Measurements from ENCODE around the gene CHRNA4.

The CHRNA4 gene

DNA sequence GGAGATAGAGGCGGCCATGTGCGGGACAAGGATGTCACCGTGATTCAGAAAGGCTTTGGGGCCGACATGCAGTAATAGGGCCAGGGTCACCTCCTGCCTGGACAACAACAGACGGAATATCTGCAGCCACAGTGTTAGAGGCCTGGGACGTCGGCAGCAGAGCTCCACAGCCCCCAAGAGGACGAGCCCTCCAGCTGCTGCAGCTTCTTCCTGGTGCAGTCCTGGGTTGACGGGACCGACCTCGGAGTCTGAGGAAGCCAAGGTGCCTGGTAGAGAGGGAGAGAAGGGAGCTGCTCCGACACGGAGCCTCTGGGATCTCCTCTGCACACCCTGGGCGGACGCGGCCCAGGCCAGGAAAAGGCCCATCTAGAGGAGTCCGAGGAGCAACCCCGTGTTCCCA is 23.2 kb upstream of the CHRNA4 start:
- H2BK5ac ChIP-seq (ENCODE audit: low read length) = no peak overlapping the region

DNA sequence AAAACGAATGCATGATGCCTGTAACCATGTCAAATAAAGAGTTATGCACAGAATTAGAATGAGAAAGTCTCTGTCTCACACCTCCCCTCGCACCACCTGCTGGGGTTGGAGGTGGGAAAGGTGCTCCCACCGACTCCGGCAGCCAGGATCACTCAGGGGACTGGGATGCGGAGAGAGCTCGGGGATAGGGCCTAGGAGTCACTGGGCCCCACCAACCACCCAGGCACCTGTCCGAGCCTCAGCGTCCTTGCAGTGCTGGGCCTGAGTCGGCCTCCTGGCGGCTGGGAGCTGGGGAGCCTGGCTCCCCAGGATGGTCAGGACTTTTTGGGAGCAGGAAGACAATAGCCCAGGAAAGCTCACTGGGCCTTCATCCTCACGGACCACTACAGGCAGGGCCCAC is 22.4 kb upstream of the CHRNA4 start:
- H3K9me3 ChIP-seq (replicated peaks in 1 of 2; ENCODE audit: control insufficient read depth in 2 of 2, insufficient read depth in 1 of 2, low read depth in 1 of 2, low read length in 2 of 2) = peaks cover 15 to 21% of the 10 kb centered on the region in 2 donors
- peaks cover 4 to 21% of the 10 kb centered on the region in 2 donors for H3K4me1 ChIP-seq (ENCODE audit: control insufficient read depth in 2 of 2, insufficient read depth in 1 of 2, low read depth in 1 of 2, low read length in 2 of 2)
- no peak overlapping the region for H2BK5ac ChIP-seq (ENCODE audit: low read length)
- H3K9ac ChIP-seq (ENCODE audit: low read depth, low read length, poor library complexity) = no peak overlapping the region
- H3K14ac ChIP-seq (ENCODE audit: low read length) = no peak overlapping the region
- H2AFZ ChIP-seq (ENCODE audit: low read length) = no peak overlapping the region
- H2BK15ac ChIP-seq (ENCODE audit: low read length) = no peak overlapping the region
- no peak overlapping the region for H3K23ac ChIP-seq (ENCODE audit: low read depth, low read length, poor library complexity)
- no peak overlapping the region for H3K4me3 ChIP-seq (ENCODE audit: low read length in 2 of 2)
- H2BK120ac ChIP-seq (ENCODE audit: low read depth, low read length) = no peak overlapping the region
- peaks cover 0 to 6% (median 4%) of the 10 kb centered on the region in 3 experiments for H3K27me3 ChIP-seq (ENCODE audit: control insufficient read depth in 3 of 3, insufficient read depth in 3 of 3, low read depth in 1 of 3, low read length in 3 of 3)
- H3K27ac ChIP-seq (replicated peaks; ENCODE audit: low read length) = no peak overlapping the region
- H3K4ac ChIP-seq (ENCODE audit: low read length) = no peak overlapping the region
- peaks cover 6% of the 10 kb centered on the region for H3K79me1 ChIP-seq (ENCODE audit: low read depth, low read length)
- H4K91ac ChIP-seq (ENCODE audit: low read depth, low read length, poor library complexity) = no peak overlapping the region
- no peak overlapping the region for H3K4me2 ChIP-seq (ENCODE audit: insufficient read depth, low read length, poor library complexity, severe bottlenecking)
- no peak overlapping the region for H4K8ac ChIP-seq (ENCODE audit: low read depth, low read length)
- no CpG with 5 or more reads among the region's 11 CpGs for WGBS, 2 donors (ENCODE audit: extremely low coverage in 2 of 2, insufficient read length in 2 of 2, insufficient replicate concordance in 1 of 2)
- no peak overlapping the region for H3K18ac ChIP-seq (ENCODE audit: low read length)
- no peak for DNase-seq (ENCODE audit: low spot score)
- H3K36me3 ChIP-seq (replicated peaks in 1 of 2; ENCODE audit: control insufficient read depth in 2 of 2, insufficient read depth in 2 of 2, low read length in 2 of 2) = peaks cover 0 to 3% of the 10 kb centered on the region in 2 donors
- H2AK5ac ChIP-seq (ENCODE audit: low read depth, low read length) = peak overlapping the region; percentile 67
- no peak overlapping the region for H2BK12ac ChIP-seq (ENCODE audit: low read length)

More for the DNA sequence above, 23.2 kb upstream of the CHRNA4 start:
- H2AFZ ChIP-seq (ENCODE audit: low read length) = no peak overlapping the region
- no peak overlapping the region for H2BK120ac ChIP-seq (ENCODE audit: low read depth, low read length)
- no peak overlapping the region for H2BK12ac ChIP-seq (ENCODE audit: low read length)
- no peak overlapping the region for H3K4ac ChIP-seq (ENCODE audit: low read length)
- no peak for DNase-seq (ENCODE audit: low spot score)
- no peak overlapping the region for H3K18ac ChIP-seq (ENCODE audit: low read length)
- H3K79me1 ChIP-seq (ENCODE audit: low read depth, low read length) = peaks cover 4% of the 10 kb centered on the region
- H2BK15ac ChIP-seq (ENCODE audit: low read length) = no peak overlapping the region
- H4K8ac ChIP-seq (ENCODE audit: low read depth, low read length) = no peak overlapping the region
- peak overlapping the region; percentile 77 for H3K23ac ChIP-seq (ENCODE audit: low read depth, low read length, poor library complexity)
- peaks cover 4 to 13% of the 10 kb centered on the region in 2 donors for H3K4me1 ChIP-seq (ENCODE audit: control insufficient read depth in 2 of 2, insufficient read depth in 1 of 2, low read depth in 1 of 2, low read length in 2 of 2)
- H2AK5ac ChIP-seq (ENCODE audit: low read depth, low read length) = no peak overlapping the region
- peaks cover 0 to 3% of the 10 kb centered on the region in 2 donors for H3K36me3 ChIP-seq (replicated peaks in 1 of 2; ENCODE audit: control insufficient read depth in 2 of 2, insufficient read depth in 2 of 2, low read length in 2 of 2)
- H3K4me3 ChIP-seq (ENCODE audit: low read length in 2 of 2) = no peak overlapping the region
- peaks cover 0 to 6% (median 4%) of the 10 kb centered on the region in 3 experiments for H3K27me3 ChIP-seq (ENCODE audit: control insufficient read depth in 3 of 3, insufficient read depth in 3 of 3, low read depth in 1 of 3, low read length in 3 of 3)
- peaks cover 15 to 21% of the 10 kb centered on the region in 2 donors for H3K9me3 ChIP-seq (replicated peaks in 1 of 2; ENCODE audit: control insufficient read depth in 2 of 2, insufficient read depth in 1 of 2, low read depth in 1 of 2, low read length in 2 of 2)
- no peak overlapping the region for H4K91ac ChIP-seq (ENCODE audit: low read depth, low read length, poor library complexity)
- H3K9ac ChIP-seq (ENCODE audit: low read depth, low read length, poor library complexity) = no peak overlapping the region
- no peak overlapping the region for H3K14ac ChIP-seq (ENCODE audit: low read length)
- no peak overlapping the region for H3K27ac ChIP-seq (replicated peaks; ENCODE audit: low read length)
- H3K4me2 ChIP-seq (ENCODE audit: insufficient read depth, low read length, poor library complexity, severe bottlenecking) = no peak overlapping the region
- no CpG with 5 or more reads among the region's 18 CpGs for WGBS, 2 donors (ENCODE audit: extremely low coverage in 2 of 2, insufficient read length in 2 of 2, insufficient replicate concordance in 1 of 2)

DNA sequence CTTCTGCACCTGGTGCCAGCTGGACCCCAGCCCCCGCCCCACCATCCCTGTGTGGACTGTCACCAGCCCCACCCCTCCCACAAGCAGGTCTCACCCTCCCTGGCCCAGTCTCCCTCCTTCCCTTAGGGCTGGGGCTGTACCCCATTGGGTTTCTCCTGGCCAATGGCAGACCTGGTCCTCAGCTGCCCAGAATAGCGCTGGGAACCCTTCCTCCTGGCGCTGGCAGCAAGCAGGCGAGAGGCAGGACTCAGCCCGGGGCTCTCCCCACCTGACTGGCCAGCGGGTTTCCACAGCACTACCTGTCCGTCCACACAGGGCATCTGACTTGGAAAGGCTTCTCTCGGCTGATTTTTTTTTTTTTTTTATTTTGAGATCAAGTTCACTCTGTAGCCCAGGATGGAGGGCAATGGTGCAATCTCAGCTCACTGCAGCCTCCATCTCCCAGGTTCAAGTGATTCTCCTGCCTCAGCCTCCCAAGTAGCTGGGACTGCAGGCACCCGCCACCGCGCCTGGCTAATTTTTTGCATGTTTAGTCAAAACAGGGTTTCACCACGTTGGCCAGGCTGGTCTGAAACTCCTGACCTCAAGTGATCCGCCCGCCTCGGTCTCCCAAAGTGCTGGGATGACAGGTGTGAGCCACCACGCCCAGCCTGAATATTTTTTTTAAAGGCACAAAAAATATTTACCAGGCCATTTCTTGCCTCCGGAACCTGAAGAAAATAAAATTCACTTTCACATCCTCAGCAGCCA is 21.6 kb upstream of the CHRNA4 start:
- H3K4me2 ChIP-seq (ENCODE audit: insufficient read depth, low read length, poor library complexity, severe bottlenecking) = no peak overlapping the region
- H3K9me3 ChIP-seq (replicated peaks in 1 of 2; ENCODE audit: control insufficient read depth in 2 of 2, insufficient read depth in 1 of 2, low read depth in 1 of 2, low read length in 2 of 2) = peaks cover 11 to 19% of the 10 kb centered on the region in 2 donors
- WGBS, 2 donors (ENCODE audit: extremely low coverage in 2 of 2, insufficient read length in 2 of 2, insufficient replicate concordance in 1 of 2) = no CpG with 5 or more reads among the region's 17 CpGs
- H3K4me1 ChIP-seq (ENCODE audit: control insufficient read depth in 2 of 2, insufficient read depth in 1 of 2, low read depth in 1 of 2, low read length in 2 of 2) = peaks cover 9 to 29% of the 10 kb centered on the region in 2 donors
- H3K27me3 ChIP-seq (ENCODE audit: control insufficient read depth in 3 of 3, insufficient read depth in 3 of 3, low read depth in 1 of 3, low read length in 3 of 3) = peaks cover 0 to 4% (median 2%) of the 10 kb centered on the region in 3 experiments
- no peak overlapping the region for H4K91ac ChIP-seq (ENCODE audit: low read depth, low read length, poor library complexity)
- no peak overlapping the region for H3K23ac ChIP-seq (ENCODE audit: low read depth, low read length, poor library complexity)
- no peak overlapping the region for H3K4ac ChIP-seq (ENCODE audit: low read length)
- H2BK12ac ChIP-seq (ENCODE audit: low read length) = no peak overlapping the region
- H3K18ac ChIP-seq (ENCODE audit: low read length) = no peak overlapping the region
- H2AK5ac ChIP-seq (ENCODE audit: low read depth, low read length) = peak overlapping the region; percentile 2
- DNase-seq (ENCODE audit: low spot score) = no peak
- no peak overlapping the region for H2BK5ac ChIP-seq (ENCODE audit: low read length)
- H3K79me1 ChIP-seq (ENCODE audit: low read depth, low read length) = peaks cover 5% of the 10 kb centered on the region
- no peak overlapping the region for H3K14ac ChIP-seq (ENCODE audit: low read length)
- no peak overlapping the region for H3K9ac ChIP-seq (ENCODE audit: low read depth, low read length, poor library complexity)
- no peak overlapping the region for H4K8ac ChIP-seq (ENCODE audit: low read depth, low read length)
- H3K4me3 ChIP-seq (ENCODE audit: low read length in 2 of 2) = no peak overlapping the region
- no peak overlapping the region for H3K27ac ChIP-seq (replicated peaks; ENCODE audit: low read length)
- H2BK120ac ChIP-seq (ENCODE audit: low read depth, low read length) = no peak overlapping the region
- no peak overlapping the region for H2AFZ ChIP-seq (ENCODE audit: low read length)
- peaks cover 0 to 2% of the 10 kb centered on the region in 2 donors for H3K36me3 ChIP-seq (replicated peaks in 1 of 2; ENCODE audit: control insufficient read depth in 2 of 2, insufficient read depth in 2 of 2, low read length in 2 of 2)
- H2BK15ac ChIP-seq (ENCODE audit: low read length) = no peak overlapping the region

DNA sequence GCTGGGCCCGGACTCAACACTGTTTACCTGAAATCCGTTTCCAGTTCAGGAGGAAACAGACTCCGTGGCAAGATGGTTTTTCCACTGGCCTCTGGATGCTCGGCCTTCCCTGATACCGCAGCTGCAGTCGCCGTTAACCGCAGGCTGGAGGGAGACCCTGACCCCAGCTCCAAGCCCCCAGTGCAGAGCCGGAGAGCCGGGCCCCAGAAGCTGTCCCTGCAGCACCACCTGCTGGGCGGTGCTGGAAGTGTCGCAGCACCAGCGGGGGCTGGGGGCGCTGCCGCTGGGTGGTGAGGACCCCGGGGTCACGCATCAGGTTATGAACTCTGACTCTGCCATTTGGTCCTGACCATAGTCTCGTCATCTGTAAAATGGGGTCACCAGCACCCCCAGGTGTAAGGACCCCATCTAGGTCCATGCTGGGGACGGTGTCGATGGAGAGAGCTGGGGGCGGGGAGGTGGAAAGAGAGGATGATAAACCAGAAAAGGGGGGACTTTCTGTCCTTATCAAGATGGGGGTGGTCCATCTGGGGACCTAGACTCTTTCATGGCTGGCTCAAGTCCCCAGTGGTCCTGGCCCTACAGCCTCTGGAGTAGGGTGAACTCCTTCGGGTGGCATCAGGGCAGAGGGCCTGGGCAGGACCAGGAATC is 20.8 kb upstream of the CHRNA4 start:
- Histone ChIP-seq H3K18ac (ENCODE audit: low read length) (no peak overlapping the region), H2AK5ac (ENCODE audit: low read depth, low read length) (peak overlapping the region; percentile 12), H4K91ac (ENCODE audit: low read depth, low read length, poor library complexity) (no peak overlapping the region), H2BK15ac (ENCODE audit: low read length) (no peak overlapping the region), H3K9me3 (replicated peaks in 1 of 2; ENCODE audit: control insufficient read depth in 2 of 2, insufficient read depth in 1 of 2, low read depth in 1 of 2, low read length in 2 of 2) (peaks cover 5 to 13% of the 10 kb centered on the region in 2 donors), H3K4me3 (ENCODE audit: low read length in 2 of 2) (no peak overlapping the region), H3K27ac (replicated peaks; ENCODE audit: low read length) (no peak overlapping the region), H2BK5ac (ENCODE audit: low read length) (no peak overlapping the region), H2BK12ac (ENCODE audit: low read length) (no peak overlapping the region), H3K4ac (ENCODE audit: low read length) (no peak overlapping the region), H2BK120ac (ENCODE audit: low read depth, low read length) (no peak overlapping the region), H3K79me1 (ENCODE audit: low read depth, low read length) (peaks cover 2% of the 10 kb centered on the region), H3K4me2 (ENCODE audit: insufficient read depth, low read length, poor library complexity, severe bottlenecking) (no peak overlapping the region), H3K14ac (ENCODE audit: low read length) (no peak overlapping the region), H3K36me3 (replicated peaks in 1 of 2; ENCODE audit: control insufficient read depth in 2 of 2, insufficient read depth in 2 of 2, low read length in 2 of 2) (no peaks in the 10 kb centered on the region), H3K4me1 (ENCODE audit: control insufficient read depth in 2 of 2, insufficient read depth in 1 of 2, low read depth in 1 of 2, low read length in 2 of 2) (peaks cover 13 to 36% of the 10 kb centered on the region in 2 donors), H4K8ac (ENCODE audit: low read depth, low read length) (no peak overlapping the region), H3K23ac (ENCODE audit: low read depth, low read length, poor library complexity) (no peak overlapping the region), H2AFZ (ENCODE audit: low read length) (no peak overlapping the region), H3K27me3 (ENCODE audit: control insufficient read depth in 3 of 3, insufficient read depth in 3 of 3, low read depth in 1 of 3, low read length in 3 of 3) (peaks cover 0 to 4% (median 0%) of the 10 kb centered on the region in 3 experiments), H3K9ac (ENCODE audit: low read depth, low read length, poor library complexity) (no peak overlapping the region)
- no CpG with 5 or more reads among the region's 22 CpGs for WGBS, 2 donors (ENCODE audit: extremely low coverage in 2 of 2, insufficient read length in 2 of 2, insufficient replicate concordance in 1 of 2)
- peak; percentile 65 for DNase-seq (ENCODE audit: low spot score)
